RKO (cell line): ENCODE measurements around the gene FBXW4.

Source experiments
- DNase-seq: peaks from one replicate; pipeline ENCODE4 v3.0.0-alpha.2; 2016; ENCODE audit warnings: low spot score

FBXW4 gene

GRCh38 chr10:101566333-101567164, 128.4 kb downstream of the FBXW4 start:
- no peak for DNase-seq

- no peak for DNase-seq
Measured at GRCh38 chr10:101565936-101566332, 129.0 kb downstream of the FBXW4 start.

DNA sequence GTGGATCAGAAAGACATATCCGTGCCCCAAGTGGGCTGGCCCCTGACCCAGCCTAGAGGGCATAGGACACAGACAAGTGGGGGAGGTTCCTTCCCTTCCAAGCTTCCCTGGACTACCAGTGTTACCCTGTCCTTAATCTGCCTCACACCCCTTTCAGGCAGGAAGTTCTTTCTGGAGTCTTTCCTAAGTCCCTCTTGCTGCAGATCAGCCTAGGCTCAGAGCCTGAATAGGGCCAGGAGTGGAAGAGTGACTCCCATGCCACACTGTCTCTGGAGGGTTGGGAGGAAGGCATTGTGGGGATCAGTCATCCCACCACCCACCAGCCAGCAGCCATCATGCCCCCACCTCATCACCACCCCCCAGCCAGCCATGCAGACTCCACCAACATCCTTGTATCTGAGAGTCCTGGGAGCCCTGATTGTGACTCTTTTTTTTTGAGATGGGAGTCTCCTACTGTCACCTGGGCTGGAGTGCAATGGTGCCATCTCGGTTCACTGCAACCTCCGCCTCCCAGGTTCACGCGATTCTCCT, 129.5 kb downstream of the FBXW4 start:
- DNase-seq: no peak

GRCh38 chr10:101564490-101564991, 130.4 kb downstream of the FBXW4 start:
- DNase-seq: no peak

DNA sequence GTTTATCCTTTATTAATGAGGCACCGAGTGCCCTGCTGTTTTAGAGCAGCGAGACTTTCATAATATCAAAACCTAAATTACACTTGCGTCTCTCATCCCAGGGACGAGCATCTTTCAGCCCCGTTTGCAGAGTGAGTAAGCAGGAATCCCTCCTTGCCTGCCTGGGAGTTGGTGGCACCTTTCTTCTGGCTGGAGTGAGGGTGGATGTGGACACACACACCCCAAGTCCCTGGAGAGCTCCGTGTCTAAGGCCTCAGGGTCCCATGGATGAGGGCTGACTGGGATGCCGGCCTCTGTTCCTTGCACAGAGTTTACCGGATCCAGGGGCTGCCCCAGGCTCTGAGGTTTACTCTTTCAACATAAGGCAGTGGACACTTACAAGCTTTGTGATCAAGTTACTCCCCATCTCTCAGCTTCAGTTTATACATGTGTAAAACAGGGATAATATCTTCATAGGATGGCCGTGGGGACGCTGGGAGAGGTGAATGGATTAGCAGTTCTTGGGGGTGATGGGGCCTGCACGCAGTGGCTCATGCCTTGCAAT, 131.4 kb downstream of the FBXW4 start:
- no peak for DNase-seq

DNA sequence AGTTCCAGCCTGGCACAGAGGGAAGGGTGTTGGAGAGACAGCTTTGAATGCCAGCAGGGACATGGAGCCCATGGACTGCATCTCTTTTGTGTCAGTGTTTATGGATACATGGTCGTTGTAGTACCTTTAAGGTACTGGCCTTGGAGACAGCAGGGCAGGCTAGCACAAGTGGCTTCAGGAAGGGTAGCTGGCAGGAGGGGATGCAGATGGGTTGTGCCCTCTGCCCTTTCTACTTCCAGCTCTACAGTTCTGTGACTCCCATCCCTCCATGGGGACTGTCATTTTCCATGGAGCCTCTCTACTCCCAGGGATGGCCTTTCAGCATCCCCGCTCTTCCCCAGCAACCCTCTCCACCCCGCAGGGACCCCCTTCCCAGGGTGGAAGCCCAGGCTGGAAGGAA, 132.0 kb downstream of the FBXW4 start:
- no peak for DNase-seq

DNA sequence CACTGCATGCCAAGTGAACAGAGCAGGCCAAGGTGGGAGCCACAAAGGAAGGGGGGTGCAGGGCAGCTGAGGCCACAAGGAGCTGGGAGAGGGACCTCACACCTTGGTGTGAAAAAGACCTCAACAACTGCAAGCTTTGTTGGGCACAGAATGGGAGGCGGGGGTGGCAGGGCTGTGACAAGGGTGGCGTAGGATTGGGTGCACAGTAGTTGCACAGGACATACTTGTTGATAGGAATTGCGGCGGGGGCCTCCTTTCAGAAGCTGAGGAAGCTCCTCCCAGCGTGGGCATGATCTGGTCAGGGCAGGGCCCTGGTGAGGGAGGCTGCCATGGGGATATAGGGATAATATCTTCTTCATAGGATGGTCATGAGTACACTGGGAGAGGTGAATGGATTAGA, 132.7 kb downstream of the FBXW4 start:
- no peak for DNase-seq

- no peak for DNase-seq
Measured at GRCh38 chr10:101561068-101561915, 133.7 kb downstream of the FBXW4 start.
